ENCODE data around the gene GAPVD1. TPM values are rescaled to one million over a fixed set of nuclear protein-coding genes. Genes with fewer than 3 reads are reported as not detected.
A peak's percentile ranks its signal among the peaks of the same experiment; 100 is the strongest.

GAPVD1 gene
- total RNA-seq, 1 donor from 2014 or later, result 66.8 TPM

GRCh38 chr9:125400725-125401716 is 139.4 kb downstream of the GAPVD1 start:
- no peak for DNase-seq (ENCODE audit: low spot score)

GRCh38 chr9:125404733-125405132 is 143.1 kb downstream of the GAPVD1 start:
- DNase-seq (ENCODE audit: low spot score), result no peak

- DNase-seq (ENCODE audit: low spot score), result no peak
These were observed 144.5 kb downstream of the GAPVD1 start for GRCh38 chr9:125405938-125406809.

- no peak for DNase-seq (ENCODE audit: low spot score)
These were observed 145.1 kb downstream of the GAPVD1 start for GRCh38 chr9:125406810-125407087.

GRCh38 chr9:125407432-125407973 is 145.9 kb downstream of the GAPVD1 start:
- no peak for DNase-seq (ENCODE audit: low spot score)

GRCh38 chr9:125407974-125408900 is 146.6 kb downstream of the GAPVD1 start:
- DNase-seq (ENCODE audit: low spot score), result peak; percentile 95

GRCh38 chr9:125409217-125409636 is 147.6 kb downstream of the GAPVD1 start:
- DNase-seq (ENCODE audit: low spot score), result no peak

GRCh38 chr9:125409637-125410521 is 148.3 kb downstream of the GAPVD1 start:
- DNase-seq (ENCODE audit: low spot score), result no peak

GRCh38 chr9:125410522-125410894 is 148.9 kb downstream of the GAPVD1 start:
- no peak for DNase-seq (ENCODE audit: low spot score)

GRCh38 chr9:125411171-125411756 is 149.6 kb downstream of the GAPVD1 start:
- no peak for DNase-seq (ENCODE audit: low spot score)

- DNase-seq (ENCODE audit: low spot score), result no peak
These were observed 150.5 kb downstream of the GAPVD1 start for GRCh38 chr9:125412166-125412565.

GRCh38 chr9:125413579-125413978 is 152.0 kb downstream of the GAPVD1 start:
- no peak for DNase-seq (ENCODE audit: low spot score)

- DNase-seq (ENCODE audit: low spot score), result no peak
These were observed 154.2 kb downstream of the GAPVD1 start for GRCh38 chr9:125415583-125416460.

- DNase-seq (ENCODE audit: low spot score), result no peak
These were observed 154.9 kb downstream of the GAPVD1 start for GRCh38 chr9:125416517-125416916.

Data from mesenteric fat pad (tissue), 1 donor.